ENCODE measurements around the gene LRRC71. TPM values are rescaled to one million over a fixed set of nuclear protein-coding genes. Genes with fewer than 3 reads are reported as not detected.

LRRC71 gene
- total RNA-seq, 1 donor from 2014 or later: not detected

DNA sequence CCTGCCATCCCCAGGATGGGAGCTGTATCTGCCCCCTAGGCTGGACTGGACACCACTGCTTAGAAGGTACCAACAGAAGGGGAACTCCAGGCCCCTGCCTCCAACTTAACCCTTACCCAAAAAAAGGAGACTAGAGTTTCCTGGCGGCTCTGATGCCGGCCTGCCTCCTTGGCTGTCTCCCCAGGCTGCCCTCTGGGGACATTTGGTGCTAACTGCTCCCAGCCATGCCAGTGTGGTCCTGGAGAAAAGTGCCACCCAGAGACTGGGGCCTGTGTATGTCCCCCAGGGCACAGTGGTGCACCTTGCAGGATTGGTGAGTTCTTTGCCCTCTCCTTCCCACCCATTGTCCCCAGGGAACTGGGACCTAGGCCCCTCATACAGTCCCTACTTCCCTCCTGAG lies 8.1 kb upstream of the LRRC71 start:
- Histone ChIP-seq H3F3A (ENCODE audit: low read depth) (no peaks in the 10 kb centered on the region), H3K4me2 (no peak overlapping the region), H3K27ac (no peak overlapping the region), H3K4me3 (no peak overlapping the region), H3K9me3 (ENCODE audit: low read depth) (no peaks in the 10 kb centered on the region), H3K9ac (no peak overlapping the region), H3K27me3 (peaks cover 45% of the 10 kb centered on the region), H3K4me1 (peaks cover 6% of the 10 kb centered on the region), H4K20me1 (ENCODE audit: low read depth) (no peaks in the 10 kb centered on the region), H3K36me3 (no peaks in the 10 kb centered on the region), H3K79me2 (ENCODE audit: low read depth) (no peaks in the 10 kb centered on the region), H2AFZ (replicated peaks) (no peak overlapping the region)
- Mint-ChIP-seq H3K27me3 (ENCODE audit: insufficient read depth, low read depth) (peaks cover 7% of the 10 kb centered on the region), H3K4me1 (peaks cover 9% of the 10 kb centered on the region), H3K9me3 (no peaks in the 10 kb centered on the region), H3K27ac (no peak overlapping the region), H3K36me3 (no peaks in the 10 kb centered on the region), H3K4me3 (no peak overlapping the region)
- DNase-seq (ENCODE audit: low spot score): no peak
- no peak for TF ChIP-seq CTCF (IDR thresholded peaks at IDR 0.05)

- no peaks in the 10 kb centered on the region for H4K20me1 ChIP-seq (ENCODE audit: low read depth)
- peaks cover 7% of the 10 kb centered on the region for H3K27me3 Mint-ChIP-seq (ENCODE audit: insufficient read depth, low read depth)
- no peak overlapping the region for H3K4me3 ChIP-seq
- H3K9me3 Mint-ChIP-seq: peaks cover 2% of the 10 kb centered on the region
- H3K36me3 ChIP-seq: no peaks in the 10 kb centered on the region
- H3F3A ChIP-seq (ENCODE audit: low read depth): no peaks in the 10 kb centered on the region
- no peaks in the 10 kb centered on the region for H3K79me2 ChIP-seq (ENCODE audit: low read depth)
- H3K36me3 Mint-ChIP-seq: no peaks in the 10 kb centered on the region
- no peak overlapping the region for H3K9ac ChIP-seq
- H3K27me3 ChIP-seq: peaks cover 53% of the 10 kb centered on the region
- H3K4me2 ChIP-seq: no peak overlapping the region
- H3K4me1 ChIP-seq: peaks cover 6% of the 10 kb centered on the region
- H2AFZ ChIP-seq (replicated peaks): no peak overlapping the region
- no peak overlapping the region for H3K4me3 Mint-ChIP-seq
- no peaks in the 10 kb centered on the region for H3K9me3 ChIP-seq (ENCODE audit: low read depth)
- DNase-seq (ENCODE audit: low spot score): no peak
- TF ChIP-seq CTCF (IDR thresholded peaks at IDR 0.05) (no peak), EZH2phosphoT487 (IDR thresholded peaks at IDR 0.05) (no peak), EZH2 (IDR thresholded peaks at IDR 0.05) (no peak)
- H3K27ac Mint-ChIP-seq: no peak overlapping the region
- peaks cover 9% of the 10 kb centered on the region for H3K4me1 Mint-ChIP-seq
- H3K27ac ChIP-seq: no peak overlapping the region
These were observed 7.3 kb upstream of the LRRC71 start for GRCh38 chr1:156912861-156913808.

GRCh38 chr1:156913809-156914387 lies 6.5 kb upstream of the LRRC71 start:
- Mint-ChIP-seq H3K36me3 (no peaks in the 10 kb centered on the region), H3K9me3 (peaks cover 6% of the 10 kb centered on the region), H3K27me3 (ENCODE audit: insufficient read depth, low read depth) (peaks cover 11% of the 10 kb centered on the region), H3K27ac (peak overlapping the region; percentile 70), H3K4me3 (no peak overlapping the region), H3K4me1 (peaks cover 9% of the 10 kb centered on the region)
- Histone ChIP-seq H3K27ac (no peak overlapping the region), H3K9ac (no peak overlapping the region), H3K27me3 (peaks cover 61% of the 10 kb centered on the region), H3K79me2 (ENCODE audit: low read depth) (no peaks in the 10 kb centered on the region), H3F3A (ENCODE audit: low read depth) (no peaks in the 10 kb centered on the region), H3K36me3 (no peaks in the 10 kb centered on the region), H3K9me3 (ENCODE audit: low read depth) (no peaks in the 10 kb centered on the region), H4K20me1 (ENCODE audit: low read depth) (no peaks in the 10 kb centered on the region), H2AFZ (replicated peaks) (no peak overlapping the region), H3K4me1 (peaks cover 6% of the 10 kb centered on the region), H3K4me2 (no peak overlapping the region), H3K4me3 (no peak overlapping the region)
- DNase-seq (ENCODE audit: low spot score): no peak
- TF ChIP-seq EZH2phosphoT487 (IDR thresholded peaks at IDR 0.05) (no peak), EZH2 (IDR thresholded peaks at IDR 0.05) (no peak), CTCF (IDR thresholded peaks at IDR 0.05) (no peak)
